ENCODE results near the gene CLDN2. TPM values are rescaled to one million over a fixed set of nuclear protein-coding genes. Genes with fewer than 3 reads are reported as not detected.
"Not testable (repeated sequence)": the region's sequence is repeated elsewhere in the genome, so short reads cannot be mapped to it uniquely, and the experiment has no call there.

The CLDN2 gene, protein sequence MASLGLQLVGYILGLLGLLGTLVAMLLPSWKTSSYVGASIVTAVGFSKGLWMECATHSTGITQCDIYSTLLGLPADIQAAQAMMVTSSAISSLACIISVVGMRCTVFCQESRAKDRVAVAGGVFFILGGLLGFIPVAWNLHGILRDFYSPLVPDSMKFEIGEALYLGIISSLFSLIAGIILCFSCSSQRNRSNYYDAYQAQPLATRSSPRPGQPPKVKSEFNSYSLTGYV
- total RNA-seq = not detected
- 0.07 TPM for polyA plus RNA-seq (2013, experiment 1 of 2)
- polyA plus RNA-seq (2013, experiment 2 of 2) = 0.08 TPM
- long read RNA-seq, experiment 1 = 0 reads
- long read RNA-seq, experiment 2 = 0 reads
- long read RNA-seq, experiment 3 = 0 reads
- long read RNA-seq, experiment 4 = 0 reads

DNA sequence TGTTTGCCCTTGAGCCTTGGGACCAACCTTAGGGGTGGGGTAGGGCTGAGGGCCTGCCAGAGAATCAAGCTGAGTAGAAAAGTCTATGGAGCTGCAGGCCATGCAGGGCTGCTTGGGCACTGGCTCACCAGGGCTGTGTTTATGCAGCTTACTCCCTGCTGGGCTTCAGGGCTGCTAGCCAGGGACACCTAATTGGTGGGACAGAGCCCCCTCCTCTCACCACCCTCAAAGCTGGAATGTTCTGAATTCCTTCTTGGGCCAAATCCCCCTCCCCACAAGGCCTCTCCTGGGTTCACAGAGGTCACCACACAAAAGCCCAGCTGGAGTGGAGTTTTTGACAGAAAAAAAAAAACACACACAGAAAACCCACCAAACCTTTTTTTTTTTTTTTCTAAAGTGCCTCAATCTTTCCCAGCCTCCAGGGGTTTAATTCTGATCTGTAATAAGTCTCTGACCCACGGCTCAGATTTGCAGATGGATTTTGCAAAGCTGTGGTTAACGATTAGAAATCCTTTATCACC lies at the start of gene CLDN2:
Gene CLDN2, plus strand, starts transcription at position 471 of the 521 bp plus-strand sequence. CDS start 7,827 bp downstream, outside the sequence.
- H3K4me1 Mint-ChIP-seq = peaks cover 5% of the 10 kb centered on the region
- no peak within 1 kb of the TSS for H3K4me3 Mint-ChIP-seq
- H3K4me3 ChIP-seq (ENCODE audit: low read length) = no peak within 1 kb of the TSS
- no peaks in the 10 kb centered on the region for H3K36me3 Mint-ChIP-seq (ENCODE audit: low read depth)
- no peaks in the 10 kb centered on the region for H3K4me1 ChIP-seq (ENCODE audit: control insufficient read depth, insufficient read depth, low read length)
- no peaks in the 10 kb centered on the region for H3K36me3 ChIP-seq (ENCODE audit: control insufficient read depth, insufficient read depth, low read length)
- peaks cover 19% of the 10 kb centered on the region for H3K27me3 Mint-ChIP-seq (ENCODE audit: insufficient read depth)
- peaks cover 37% of the 10 kb centered on the region for H3K9me3 Mint-ChIP-seq
- H3K9ac ChIP-seq (ENCODE audit: extremely low read depth, low read length, poor library complexity, severe bottlenecking) = no peak within 1 kb of the TSS
- H3K9me3 ChIP-seq (ENCODE audit: control insufficient read depth, low read length) = no peaks in the 10 kb centered on the region
- peak; percentile 81 for DNase-seq
- no peak within 1 kb of the TSS for H3K27ac Mint-ChIP-seq
- H3K27ac ChIP-seq (ENCODE audit: low read depth, low read length) = no peak within 1 kb of the TSS
- TF ChIP-seq, protein P1, sequence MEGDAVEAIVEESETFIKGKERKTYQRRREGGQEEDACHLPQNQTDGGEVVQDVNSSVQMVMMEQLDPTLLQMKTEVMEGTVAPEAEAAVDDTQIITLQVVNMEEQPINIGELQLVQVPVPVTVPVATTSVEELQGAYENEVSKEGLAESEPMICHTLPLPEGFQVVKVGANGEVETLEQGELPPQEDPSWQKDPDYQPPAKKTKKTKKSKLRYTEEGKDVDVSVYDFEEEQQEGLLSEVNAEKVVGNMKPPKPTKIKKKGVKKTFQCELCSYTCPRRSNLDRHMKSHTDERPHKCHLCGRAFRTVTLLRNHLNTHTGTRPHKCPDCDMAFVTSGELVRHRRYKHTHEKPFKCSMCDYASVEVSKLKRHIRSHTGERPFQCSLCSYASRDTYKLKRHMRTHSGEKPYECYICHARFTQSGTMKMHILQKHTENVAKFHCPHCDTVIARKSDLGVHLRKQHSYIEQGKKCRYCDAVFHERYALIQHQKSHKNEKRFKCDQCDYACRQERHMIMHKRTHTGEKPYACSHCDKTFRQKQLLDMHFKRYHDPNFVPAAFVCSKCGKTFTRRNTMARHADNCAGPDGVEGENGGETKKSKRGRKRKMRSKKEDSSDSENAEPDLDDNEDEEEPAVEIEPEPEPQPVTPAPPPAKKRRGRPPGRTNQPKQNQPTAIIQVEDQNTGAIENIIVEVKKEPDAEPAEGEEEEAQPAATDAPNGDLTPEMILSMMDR (conservative IDR thresholded peaks at IDR 0.05) = no peak
- WGBS, 2 experiments (ENCODE audit: insufficient coverage in 1 of 2, insufficient read length in 1 of 2) = 21% methylated on average over 2 of the region's 2 CpGs; no CpG with 5 or more reads in 1 of the 2 experiments
- no peaks in the 10 kb centered on the region for H3K27me3 ChIP-seq (ENCODE audit: control insufficient read depth, insufficient read depth, low read length, poor library complexity, severe bottlenecking)

DNA sequence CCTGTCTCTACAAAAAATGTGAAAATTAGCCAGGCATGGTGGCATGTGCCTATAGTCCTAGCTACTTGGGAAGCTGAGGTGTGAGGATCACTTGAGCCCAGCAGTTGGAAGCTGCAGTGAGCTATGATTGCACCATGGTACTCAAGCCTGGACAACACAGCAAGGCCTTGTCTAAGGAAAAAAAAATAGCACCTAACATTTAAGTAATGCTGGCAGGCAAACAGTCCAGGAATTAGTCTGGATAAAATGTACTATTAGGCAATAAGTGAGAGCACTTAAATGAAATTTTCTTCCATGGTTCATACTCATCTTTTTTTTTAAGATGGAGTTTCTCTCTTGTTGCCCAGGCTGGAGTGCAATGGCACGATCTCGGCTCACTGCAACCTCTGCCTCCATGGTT lies 47.4 kb upstream of the CLDN2 start:
- not testable (repeated sequence) for DNase-seq; H3K4me3 ChIP-seq (ENCODE audit: low read length); H3K27me3 Mint-ChIP-seq (ENCODE audit: insufficient read depth); H3K27me3 ChIP-seq (ENCODE audit: control insufficient read depth, insufficient read depth, low read length, poor library complexity, severe bottlenecking); H3K9me3 ChIP-seq (ENCODE audit: control insufficient read depth, low read length); H3K9ac ChIP-seq (ENCODE audit: extremely low read depth, low read length, poor library complexity, severe bottlenecking); H3K36me3 Mint-ChIP-seq (ENCODE audit: low read depth); H3K27ac ChIP-seq (ENCODE audit: low read depth, low read length); H3K27ac Mint-ChIP-seq; H3K4me1 ChIP-seq (ENCODE audit: control insufficient read depth, insufficient read depth, low read length); H3K36me3 ChIP-seq (ENCODE audit: control insufficient read depth, insufficient read depth, low read length); H3K4me3 Mint-ChIP-seq; H3K4me1 Mint-ChIP-seq
- WGBS, 2 experiments (ENCODE audit: insufficient coverage in 1 of 2, insufficient read length in 1 of 2) = 86% methylated on average over 2 of the region's 2 CpGs; no CpG with 5 or more reads in 1 of the 2 experiments
- H3K9me3 Mint-ChIP-seq = peaks cover 16% of the 10 kb centered on the region

DNA sequence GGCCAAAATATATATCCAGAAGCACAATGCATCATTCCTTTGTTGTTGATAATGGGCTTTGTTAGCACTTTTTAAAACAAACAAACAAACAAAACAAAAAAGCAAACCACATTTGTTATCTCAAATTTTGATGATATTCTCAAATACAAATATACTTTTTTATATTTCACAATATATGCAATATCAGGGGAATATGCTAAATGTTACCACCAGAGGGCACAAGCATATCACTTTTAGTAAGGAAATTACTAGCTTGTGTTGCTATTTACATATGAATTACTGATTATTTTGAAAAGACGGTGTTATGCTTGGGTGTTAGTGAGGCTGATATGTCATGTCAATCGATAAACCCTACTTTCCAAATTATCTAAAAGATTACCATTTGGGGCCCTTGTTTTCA lies 46.1 kb upstream of the CLDN2 start:
- Mint-ChIP-seq H3K27ac (no peak overlapping the region), H3K9me3 (peaks cover 26% of the 10 kb centered on the region), H3K27me3 (ENCODE audit: insufficient read depth) (no peaks in the 10 kb centered on the region), H3K4me1 (no peaks in the 10 kb centered on the region), H3K4me3 (no peak overlapping the region), H3K36me3 (ENCODE audit: low read depth) (no peaks in the 10 kb centered on the region)
- no peak for DNase-seq
- TF ChIP-seq, protein P1 (conservative IDR thresholded peaks at IDR 0.05) = peak; percentile 76
- Histone ChIP-seq H3K9me3 (ENCODE audit: control insufficient read depth, low read length) (no peaks in the 10 kb centered on the region), H3K27ac (ENCODE audit: low read depth, low read length) (no peak overlapping the region), H3K4me1 (ENCODE audit: control insufficient read depth, insufficient read depth, low read length) (no peaks in the 10 kb centered on the region), H3K27me3 (ENCODE audit: control insufficient read depth, insufficient read depth, low read length, poor library complexity, severe bottlenecking) (no peaks in the 10 kb centered on the region), H3K9ac (ENCODE audit: extremely low read depth, low read length, poor library complexity, severe bottlenecking) (no peak overlapping the region), H3K36me3 (ENCODE audit: control insufficient read depth, insufficient read depth, low read length) (no peaks in the 10 kb centered on the region), H3K4me3 (ENCODE audit: low read length) (no peak overlapping the region)
- no CpG with 5 or more reads among the region's 2 CpGs for WGBS, 2 experiments (ENCODE audit: insufficient coverage in 1 of 2, insufficient read length in 1 of 2)
